ENCODE results near the gene PDGFC. TPM values are rescaled to one million over a fixed set of nuclear protein-coding genes. Genes with fewer than 3 reads are reported as not detected.

PDGFC gene
- total and polyA plus RNA-seq, 2 of the 8 experiments (the other 6 are each of a cell fraction or from before 2014, with no cell fraction given), result 0.65 to 2.7 TPM

GRCh38 chr4:156956359-156956758, 15.2 kb downstream of the PDGFC start:
- H2BK120ac ChIP-seq (replicated peaks; ENCODE audit: low read depth, low read length), result no peak overlapping the region
- no peak overlapping the region for H3K23ac ChIP-seq (ENCODE audit: insufficient read length)
- no peak overlapping the region for H3K4ac ChIP-seq (replicated peaks; ENCODE audit: insufficient read length, low read depth, low read length)
- no peak overlapping the region for H3K9ac ChIP-seq (replicated peaks in 1 of 4; ENCODE audit: extremely low read depth in 1 of 4, low read depth in 3 of 4, low read length in 3 of 4)
- H2BK5ac ChIP-seq (ENCODE audit: low read depth, low read length), result no peak overlapping the region
- no peak overlapping the region for H3K4me2 ChIP-seq (ENCODE audit: insufficient read depth in 1 of 2, low read depth in 2 of 2, low read length in 2 of 2)
- H4K8ac ChIP-seq (ENCODE audit: extremely low read depth, insufficient read depth, low read length), result no peak overlapping the region
- no peak overlapping the region for H2BK20ac ChIP-seq (ENCODE audit: low read length)
- no peak overlapping the region for H3K27ac ChIP-seq (ENCODE audit: low read depth, low read length)
- H3K4me3 ChIP-seq (ENCODE audit: extremely low read depth in 1 of 4, insufficient read depth in 2 of 4, low read depth in 3 of 4, low read length in 4 of 4), result no peak overlapping the region
- FAIRE-seq (no peak), DNase-seq (ENCODE audit: low read depth in 1 of 2, low spot score in 2 of 2) (no peak)
- no peaks in the 10 kb centered on the region for H3K9me3 ChIP-seq (ENCODE audit: insufficient read depth in 2 of 2, low read depth in 1 of 2, low read length in 1 of 2)
- no peaks in the 10 kb centered on the region for H3K23me2 ChIP-seq (ENCODE audit: low read depth, low read length)
- no peak overlapping the region for H4K5ac ChIP-seq (ENCODE audit: insufficient read length, low read depth, low read length)
- H3K79me2 ChIP-seq (ENCODE audit: control insufficient read depth in 1 of 2, insufficient read depth in 2 of 2, low read length in 2 of 2), result no peaks in the 10 kb centered on the region
- no peak overlapping the region for H3K18ac ChIP-seq (ENCODE audit: extremely low read depth, low read length)
- 92% methylated on average over 2 of the region's 2 CpGs; no CpG with 5 or more reads in 1 of the 2 experiments for WGBS, 2 experiments (ENCODE audit: extremely low coverage in 1 of 2, insufficient coverage in 1 of 2, insufficient read length in 1 of 2, insufficient replicate concordance in 2 of 2, low coverage in 1 of 2, low lambda C conversion rate in 2 of 2, missing lambda C conversion rate in 1 of 2)
- H2AK5ac ChIP-seq (ENCODE audit: low read depth, low read length), result no peak overlapping the region
- no peaks in the 10 kb centered on the region for H3K36me3 ChIP-seq (ENCODE audit: control insufficient read depth in 2 of 4, insufficient read depth in 4 of 4, low read length in 3 of 4)
- POLR2A ChIA-PET (ENCODE audit: partially characterized antibody), result no interaction called here
- no peak overlapping the region for H4K91ac ChIP-seq (replicated peaks; ENCODE audit: insufficient read length, low read length)
- no peak overlapping the region for H2BK12ac ChIP-seq (ENCODE audit: low read depth, low read length)
- H3K14ac ChIP-seq (ENCODE audit: insufficient read length), result no peak overlapping the region
- H3K4me1 ChIP-seq (replicated peaks in 1 of 4; ENCODE audit: control insufficient read depth in 3 of 4, insufficient read depth in 4 of 4, low read length in 3 of 4), result peaks cover 0 to 4% (median 0%) of the 10 kb centered on the region in 4 experiments; a peak in 1 of 7 replicates
- H2AFZ ChIP-seq (ENCODE audit: low read length), result no peak overlapping the region
- H3K27me3 ChIP-seq (replicated peaks in 1 of 4; ENCODE audit: control insufficient read depth in 3 of 4, extremely low read depth in 1 of 4, insufficient read depth in 3 of 4, low read length in 3 of 4), result no peaks in the 10 kb centered on the region
- no peak overlapping the region for H2BK15ac ChIP-seq (ENCODE audit: low read length)
- 0 out of 2 replicates have a peak, but pooled peaks cover 2% of the 10 kb centered on the region for H3K79me1 ChIP-seq (ENCODE audit: low read depth, low read length)
- CTCF ChIA-PET (ENCODE audit: partially characterized antibody), result interaction anchor here (0.6 to 1.8 kb wide), 2 partner anchors 12 to 440 kb away, joined by 3 to 5 read pairs; no protein-coding TSS in a partner anchor
- H4K20me1 ChIP-seq (replicated peaks in 1 of 2; ENCODE audit: control insufficient read depth in 1 of 2, insufficient read depth in 2 of 2, low read length in 2 of 2), result no peaks in the 10 kb centered on the region
- no peak overlapping the region for H3K56ac ChIP-seq (replicated peaks; ENCODE audit: insufficient read length, low read depth, low read length)
- TF ChIP-seq TBP (IDR thresholded peaks at IDR 0.05; ENCODE audit: low read depth, low read length), result no peak
- 0 out of 2 replicates have a peak, but pooled peaks have one; percentile 23 for TF ChIP-seq BACH1 (IDR thresholded peaks at IDR 0.05; ENCODE audit: low read length)
